GM21528 (cell line): Measurements from ENCODE around the gene LEUTX.
"Not testable (repeated sequence)": the region's sequence is repeated elsewhere in the genome, so short reads cannot be mapped to it uniquely, and the experiment has no call there.

Experiments
- ATAC-seq: cut with Tn5 transposase; IDR thresholded peaks from one replicate; pipeline ENCODE4 v1.9.1; 2021; ENCODE audit warnings: mild to moderate bottlenecking, moderate library complexity; ENCODE audit not compliant: unreplicated experiment, low FRiP score

LEUTX gene

DNA sequence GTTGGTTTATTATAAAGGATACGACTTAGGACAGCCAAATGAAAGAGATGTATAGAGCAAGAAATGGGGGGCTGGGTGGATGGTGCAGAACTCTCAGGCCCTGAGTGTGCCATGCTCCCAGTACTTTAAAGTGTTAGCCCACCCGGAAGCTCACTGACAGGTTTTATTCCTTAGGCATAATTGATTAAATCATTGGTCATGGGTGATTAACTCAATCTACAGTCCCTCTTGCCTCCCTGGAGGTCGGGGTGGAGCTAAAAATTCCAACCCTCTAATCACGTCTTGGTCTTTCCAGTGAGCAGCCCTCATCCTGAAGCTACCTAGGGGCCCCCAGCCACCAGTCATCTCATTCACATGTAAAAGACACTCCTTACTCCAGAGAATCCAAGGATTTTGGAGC is 9.9 kb upstream of the LEUTX start:
- no peak for ATAC-seq

- no peak for ATAC-seq
These were observed 2.2 kb downstream of the LEUTX start for GRCh38 chr19:39780894-39781293.

DNA sequence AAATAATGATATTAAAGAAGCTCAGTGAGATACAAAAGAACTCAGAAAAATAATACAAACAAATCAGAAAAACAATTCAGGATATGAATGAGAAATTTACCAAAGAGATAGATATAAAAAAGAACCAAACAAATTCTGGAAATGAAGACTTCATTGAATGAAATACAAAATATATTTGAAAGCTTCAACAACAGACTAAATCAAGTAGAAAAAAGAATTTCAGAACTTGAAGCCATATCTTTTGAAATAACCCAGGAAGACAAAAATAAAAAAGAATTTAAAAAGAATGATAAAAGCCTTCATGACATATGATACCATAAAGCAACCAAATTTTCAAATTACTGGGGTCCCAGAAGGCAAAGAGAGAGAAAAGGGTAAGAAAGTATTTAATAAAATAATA is 9.6 kb downstream of the LEUTX start:
- no peak for ATAC-seq

GRCh38 chr19:39792999-39793546 is 14.4 kb downstream of the LEUTX start:
- peak; percentile 70 for ATAC-seq

DNA sequence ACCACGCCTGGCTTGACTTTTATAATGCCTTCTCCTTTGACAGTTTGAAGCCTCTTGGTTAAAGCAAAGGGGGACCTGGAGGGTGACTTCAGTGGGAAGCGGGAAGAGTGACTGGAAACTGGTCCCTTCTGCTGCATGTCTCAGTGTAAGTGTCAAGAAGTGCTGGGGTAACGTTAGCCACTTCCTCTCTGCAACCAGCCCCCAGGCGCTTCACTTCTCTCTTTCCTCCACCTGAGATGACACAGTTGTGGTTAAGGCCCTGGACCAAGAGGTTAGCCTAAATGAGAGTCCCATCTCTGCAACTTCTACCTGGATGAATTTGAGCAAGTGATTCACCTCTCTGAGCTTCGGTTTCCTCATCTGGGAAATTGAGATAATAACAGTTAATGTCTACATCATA is 16.3 kb downstream of the LEUTX start:
- ATAC-seq, result no peak

GRCh38 chr19:39796000-39796498 is 17.4 kb downstream of the LEUTX start:
- ATAC-seq, result no peak

GRCh38 chr19:39797083-39797482 is 18.4 kb downstream of the LEUTX start:
- ATAC-seq, result no peak

DNA sequence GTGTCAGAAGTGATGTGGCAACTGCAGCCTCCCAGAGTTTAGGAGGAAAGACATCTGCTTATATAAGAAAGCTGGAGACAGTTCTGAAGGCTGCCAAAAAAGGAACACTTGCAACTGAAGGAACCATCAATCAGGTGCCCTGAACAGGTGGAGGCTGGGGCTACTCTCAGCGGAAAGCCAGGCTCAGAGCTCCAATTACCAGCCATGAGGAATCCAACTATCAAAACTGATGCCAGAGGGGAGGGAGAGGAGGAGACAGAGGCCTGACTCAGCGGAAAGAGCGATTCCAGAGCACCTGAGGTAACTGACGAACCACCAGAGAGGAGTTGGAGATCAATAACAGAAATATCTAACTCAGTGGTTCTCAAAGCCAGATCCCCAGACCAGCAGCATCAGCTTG is 24.3 kb downstream of the LEUTX start:
- ATAC-seq, result no peak

GRCh38 chr19:39805104-39805503 is 26.4 kb downstream of the LEUTX start:
- ATAC-seq, result no peak

- ATAC-seq, result no peak
These were observed 29.3 kb downstream of the LEUTX start for GRCh38 chr19:39807846-39808364.

DNA sequence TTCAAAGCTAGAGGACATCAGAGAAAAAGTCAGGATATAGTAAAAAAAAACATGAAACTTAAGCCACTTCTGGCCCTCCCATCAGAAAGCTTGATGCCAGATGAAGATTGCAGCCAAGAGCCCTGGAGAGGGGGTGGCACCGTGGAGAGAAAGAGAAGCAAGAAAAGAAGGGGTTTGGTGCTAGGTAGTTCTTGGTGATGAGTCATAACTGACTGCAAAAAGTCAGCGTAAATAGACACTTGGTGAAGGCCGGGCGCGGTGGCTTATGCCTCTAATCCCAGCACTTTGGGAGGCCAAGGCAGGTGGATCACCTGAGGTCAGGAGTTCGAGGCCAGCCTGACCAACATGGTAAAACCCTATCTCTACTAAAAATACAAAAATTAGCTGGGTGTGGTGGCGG is 30.0 kb downstream of the LEUTX start:
- ATAC-seq, result not testable (repeated sequence)

- no peak for ATAC-seq
These were observed 30.7 kb downstream of the LEUTX start for GRCh38 chr19:39809368-39809767.

DNA sequence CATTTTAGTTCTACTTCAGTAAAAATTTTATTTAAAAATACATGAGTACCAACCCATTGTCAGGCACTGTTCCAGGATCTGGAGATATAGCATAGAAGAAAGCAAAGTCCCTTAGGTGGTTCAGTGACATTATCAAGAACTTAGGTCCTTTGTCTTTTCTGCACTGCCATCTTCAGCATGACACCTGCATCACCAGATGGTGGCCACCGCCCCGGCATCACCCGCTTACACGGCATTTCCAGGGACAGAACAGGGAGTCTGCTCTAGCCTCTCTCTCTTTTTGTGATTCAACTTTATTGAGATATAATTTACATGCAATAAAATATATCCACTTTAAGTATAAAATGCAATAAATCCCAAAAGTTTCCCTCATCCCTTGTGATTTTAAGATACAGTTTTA is 31.8 kb downstream of the LEUTX start:
- no peak for ATAC-seq

DNA sequence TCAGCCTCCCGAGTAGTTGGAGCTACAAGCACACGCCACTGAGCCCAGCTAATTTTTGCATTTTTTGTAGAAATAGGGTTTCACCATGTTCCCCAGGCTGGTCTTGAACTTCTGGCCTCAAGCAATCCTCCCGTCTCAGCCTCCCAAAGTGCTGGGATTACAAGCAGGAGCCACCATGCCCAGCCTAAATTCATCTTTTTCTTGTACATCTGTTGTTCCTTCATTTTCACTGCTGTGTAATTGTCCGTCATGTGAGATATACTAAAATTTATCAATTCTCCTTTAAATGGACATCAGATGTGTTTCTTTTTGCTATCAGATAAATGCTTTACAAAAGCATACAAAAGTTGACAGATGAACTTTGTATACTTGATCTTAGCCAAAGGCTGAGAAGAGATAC is 32.4 kb downstream of the LEUTX start:
- no peak for ATAC-seq

DNA sequence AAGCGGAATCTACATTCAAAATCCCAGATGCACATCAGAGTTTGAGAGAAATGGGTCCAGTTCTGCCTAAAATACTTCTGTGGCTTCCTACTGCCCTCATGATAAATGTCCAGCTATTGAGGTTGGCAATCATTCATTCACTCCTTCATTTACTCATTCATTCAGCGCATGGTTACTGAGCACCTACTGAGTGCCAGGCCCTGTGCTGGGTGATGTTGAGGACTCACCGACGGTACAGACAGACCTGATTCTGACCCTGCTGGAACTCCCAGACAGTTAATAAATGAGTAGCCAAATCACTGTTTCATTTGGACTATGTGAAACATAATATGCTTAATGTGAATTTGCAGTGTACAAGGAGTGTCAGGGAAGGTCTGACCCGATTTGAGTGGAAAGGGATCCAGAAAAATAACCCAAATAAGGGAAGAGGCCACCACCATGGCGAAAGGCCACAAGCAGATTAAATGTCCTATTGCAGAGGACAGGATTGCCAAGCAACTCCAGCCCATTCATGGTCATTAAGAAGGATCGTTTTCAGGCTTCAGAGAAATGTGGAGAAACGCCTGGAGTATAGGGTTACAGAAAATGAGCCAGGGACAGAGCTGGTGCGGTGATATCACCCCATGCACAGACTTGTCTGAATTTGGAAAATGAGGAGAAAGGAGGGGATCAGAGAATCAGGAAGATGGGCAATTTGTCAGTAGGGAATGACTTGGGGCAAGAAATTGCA is 34.8 kb downstream of the LEUTX start:
- ATAC-seq, result no peak

GRCh38 chr19:39814111-39814510 is 35.5 kb downstream of the LEUTX start:
- not testable (repeated sequence) for ATAC-seq

- no peak for ATAC-seq
These were observed 35.9 kb downstream of the LEUTX start for GRCh38 chr19:39814595-39814994.

DNA sequence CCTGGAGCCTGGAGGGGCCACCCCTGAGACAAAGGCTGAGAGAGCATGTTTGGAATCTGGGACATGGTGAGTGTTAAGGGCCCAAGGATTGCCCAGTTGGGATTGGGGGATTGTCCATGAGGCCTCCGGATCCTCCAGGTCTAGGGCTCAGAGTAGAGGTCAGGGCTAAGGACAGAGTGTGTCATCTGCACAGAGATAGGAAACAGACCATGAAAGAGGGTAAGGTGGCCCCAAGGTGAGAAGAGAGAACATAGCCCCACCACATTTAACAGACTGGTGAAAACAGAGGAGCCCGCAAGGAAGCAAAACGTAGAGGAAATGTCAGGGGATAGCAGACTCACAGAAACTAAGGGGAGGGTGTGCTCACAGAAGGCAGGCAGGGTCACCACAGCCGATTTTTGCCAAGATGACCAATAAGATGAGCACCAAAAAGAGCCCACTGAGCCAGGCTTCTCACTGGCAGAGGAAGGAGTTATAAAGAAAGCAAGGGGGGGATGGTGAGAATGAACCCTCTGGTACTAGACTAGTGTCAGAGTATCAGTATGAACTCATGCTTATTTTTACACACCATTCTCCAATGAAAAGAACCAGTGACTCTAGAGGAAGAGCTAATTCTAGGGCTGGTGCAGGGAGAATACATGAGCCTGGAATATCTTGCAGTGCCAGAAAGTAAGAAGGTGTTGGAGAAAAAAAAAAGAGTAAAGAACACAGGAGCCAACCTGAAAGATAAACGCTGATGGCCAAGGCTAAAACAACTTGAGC is 37.8 kb downstream of the LEUTX start:
- no peak for ATAC-seq

- no peak for ATAC-seq
These were observed 39.4 kb downstream of the LEUTX start for GRCh38 chr19:39817888-39818561.

GRCh38 chr19:39818626-39819097 is 40.0 kb downstream of the LEUTX start:
- ATAC-seq, result peak; percentile 59

DNA sequence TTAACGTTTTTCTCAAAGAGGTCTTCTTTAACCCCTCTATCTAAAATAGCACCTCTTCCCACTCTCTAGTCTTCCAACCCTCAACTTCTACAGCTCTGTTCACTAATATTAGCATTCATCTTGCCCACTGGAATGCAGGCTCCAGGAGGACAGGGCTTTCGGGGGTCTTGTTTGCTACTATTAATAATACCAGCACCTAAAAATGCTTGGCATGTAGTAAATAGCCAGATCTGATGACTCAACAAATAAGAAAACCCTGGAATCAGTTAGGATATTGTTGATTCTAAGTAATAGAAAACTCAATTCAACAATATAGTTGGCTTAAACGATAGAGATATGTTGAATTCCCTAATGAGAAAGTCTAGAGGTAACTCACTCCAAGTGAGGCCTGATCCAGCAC is 41.1 kb downstream of the LEUTX start:
- no peak for ATAC-seq
